ENCODE results near the gene ZC3H7B. TPM values are rescaled to one million over a fixed set of nuclear protein-coding genes. Genes with fewer than 3 reads are reported as not detected.

The ZC3H7B gene
- polyA plus RNA-seq, 1 donor (not counting 4 experiments of a cell fraction or from before 2014, with no cell fraction given): 24.2 TPM

GRCh38 chr22:41285820-41286638 is 15.3 kb upstream of the ZC3H7B start, which contains the start of gene RANGAP1:
Gene RANGAP1, minus strand, starts transcription at chr22:41286187. Its CDS starts 5,143 bp downstream, at chr22:41281044.
- H3K4me1 ChIP-seq (ENCODE audit: control insufficient read depth, extremely low read depth, insufficient read depth, low read length): peaks cover 57% of the 10 kb centered on the region
- H3K36me3 ChIP-seq (ENCODE audit: control insufficient read depth in 2 of 2, extremely low read depth in 1 of 2, insufficient read depth in 2 of 2, low read length in 2 of 2): peaks cover 10 to 26% of the 10 kb centered on the region in 2 experiments
- H3K4me2 ChIP-seq (ENCODE audit: control insufficient read depth, extremely low read depth, insufficient read depth, low read depth, low read length): peak within 1 kb of the TSS; percentile 94
- no peak for TF ChIP-seq EZH2 (IDR thresholded peaks at IDR 0.05; ENCODE audit: low read length)
- peak in 2 of 3 experiments; percentile 32 to 34 for TF ChIP-seq CTCF (optimal IDR thresholded peaks at IDR 0.05 in 1 of 3, IDR thresholded peaks at IDR 0.05 in 1 of 3, conservative IDR thresholded peaks at IDR 0.05 in 1 of 3; ENCODE audit: extremely low read depth in 1 of 3, insufficient read depth in 2 of 3, low read length in 3 of 3)
- H3K27ac ChIP-seq (ENCODE audit: control insufficient read depth, insufficient read depth, low read length): peak within 1 kb of the TSS; percentile 94
- peaks cover 9% of the 10 kb centered on the region for H4K20me1 ChIP-seq (ENCODE audit: control insufficient read depth, extremely low read depth, insufficient read depth, low read length)
- DNase-seq (ENCODE audit: low read depth, low spot score) (peak; percentile 84), FAIRE-seq (peak; percentile 88)
- peak within 1 kb of the TSS; percentile 61 for H2AFZ ChIP-seq (ENCODE audit: control insufficient read depth, low read length)
- H3K4me3 ChIP-seq (ENCODE audit: control insufficient read depth in 2 of 3, extremely low read depth in 1 of 3, insufficient read depth in 2 of 3, low read depth in 1 of 3, low read length in 3 of 3): peak within 1 kb of the TSS; percentile 80 to 93 (median 90)
- dilution Hi-C loops (cut with MboI; ENCODE audit: extremely low pct_ligation_motif_present, low sequenced_read_pairs): no loop called here
- no peaks in the 10 kb centered on the region for H3K27me3 ChIP-seq (ENCODE audit: control insufficient read depth, extremely low read depth, insufficient read depth, low read length)
- peak within 1 kb of the TSS; percentile 95 for H3K9ac ChIP-seq (ENCODE audit: control insufficient read depth, extremely low read depth, insufficient read depth, low read length)
- peaks cover 39% of the 10 kb centered on the region for H3K79me2 ChIP-seq (ENCODE audit: control insufficient read depth, insufficient read depth, low read length)
- H3K9me3 ChIP-seq (ENCODE audit: control insufficient read depth, low read depth, low read length): no peaks in the 10 kb centered on the region
- H3K9me1 ChIP-seq (ENCODE audit: control insufficient read depth, extremely low read depth, insufficient read depth, low read length): peaks cover 2% of the 10 kb centered on the region

GRCh38 chr22:41286639-41287091 is 14.7 kb upstream of the ZC3H7B start:
- Histone ChIP-seq H3K4me1 (ENCODE audit: control insufficient read depth, extremely low read depth, insufficient read depth, low read length) (peaks cover 57% of the 10 kb centered on the region), H4K20me1 (ENCODE audit: control insufficient read depth, extremely low read depth, insufficient read depth, low read length) (peaks cover 9% of the 10 kb centered on the region), H3K9ac (ENCODE audit: control insufficient read depth, extremely low read depth, insufficient read depth, low read length) (peak overlapping the region; percentile 72), H3K27me3 (ENCODE audit: control insufficient read depth, extremely low read depth, insufficient read depth, low read length) (no peaks in the 10 kb centered on the region), H2AFZ (ENCODE audit: control insufficient read depth, low read length) (peak overlapping the region; percentile 61), H3K4me2 (ENCODE audit: control insufficient read depth, extremely low read depth, insufficient read depth, low read depth, low read length) (peak overlapping the region; percentile 93), H3K4me3 (ENCODE audit: control insufficient read depth in 2 of 3, extremely low read depth in 1 of 3, insufficient read depth in 2 of 3, low read depth in 1 of 3, low read length in 3 of 3) (peak overlapping the region; percentile 30 to 80 (median 60)), H3K9me3 (ENCODE audit: control insufficient read depth, low read depth, low read length) (no peaks in the 10 kb centered on the region), H3K79me2 (ENCODE audit: control insufficient read depth, insufficient read depth, low read length) (peaks cover 34% of the 10 kb centered on the region), H3K27ac (ENCODE audit: control insufficient read depth, insufficient read depth, low read length) (peak overlapping the region; percentile 83), H3K36me3 (ENCODE audit: control insufficient read depth in 2 of 2, extremely low read depth in 1 of 2, insufficient read depth in 2 of 2, low read length in 2 of 2) (peaks cover 7 to 19% of the 10 kb centered on the region in 2 experiments), H3K9me1 (ENCODE audit: control insufficient read depth, extremely low read depth, insufficient read depth, low read length) (peaks cover 2% of the 10 kb centered on the region)
- TF ChIP-seq EZH2 (IDR thresholded peaks at IDR 0.05; ENCODE audit: low read length) (no peak), CTCF (optimal IDR thresholded peaks at IDR 0.05 in 1 of 3, IDR thresholded peaks at IDR 0.05 in 1 of 3, conservative IDR thresholded peaks at IDR 0.05 in 1 of 3; ENCODE audit: extremely low read depth in 1 of 3, insufficient read depth in 2 of 3, low read length in 3 of 3) (no peak)
- dilution Hi-C loops (cut with MboI; ENCODE audit: extremely low pct_ligation_motif_present, low sequenced_read_pairs): no loop called here
- FAIRE-seq (no peak), DNase-seq (ENCODE audit: low read depth, low spot score) (no peak)

All from keratinocyte (primary cell).